ENCODE measurements around the gene GABRP. TPM values are rescaled to one million over a fixed set of nuclear protein-coding genes. Genes with fewer than 3 reads are reported as not detected.

GABRP gene
- total RNA-seq, 4 donors from 2014 or later = 3.0 to 40.8 (median 19.3) TPM

GRCh38 chr5:170805666-170806065 is 22.1 kb downstream of the GABRP start:
- TF ChIP-seq POLR2A (IDR thresholded peaks at IDR 0.05) (no peak), CTCF (IDR thresholded peaks at IDR 0.05) (no peak)
- H3K4me3 ChIP-seq (ENCODE audit: low read depth, poor library complexity, severe bottlenecking) = no peak overlapping the region
- WGBS, 2 donors = 91 to 95% methylated on average over 7 of the region's 7 CpGs
- DNase-seq (ENCODE audit: low spot score in 2 of 2) = no peak
- intact Hi-C loops (cut with DNase I; ENCODE audit: low total_unique reads) = no loop called here

GRCh38 chr5:170809551-170809950 is 26.0 kb downstream of the GABRP start:
- no peak overlapping the region for H3K4me3 ChIP-seq (ENCODE audit: low read depth, poor library complexity, severe bottlenecking)
- intact Hi-C loops (cut with DNase I; ENCODE audit: low total_unique reads) = no loop called here
- no peak for DNase-seq (ENCODE audit: low spot score in 2 of 2)
- 65 to 75% methylated on average over 7 of the region's 7 CpGs for WGBS, 2 donors
- no peak for TF ChIP-seq POLR2A (IDR thresholded peaks at IDR 0.05)
- TF ChIP-seq CTCF (IDR thresholded peaks at IDR 0.05) = no peak

GRCh38 chr5:170811719-170812118 is 28.2 kb downstream of the GABRP start:
- 90 to 92% methylated on average over 4 of the region's 4 CpGs for WGBS, 2 donors
- DNase-seq (ENCODE audit: low spot score in 2 of 2) = no peak
- TF ChIP-seq POLR2A (IDR thresholded peaks at IDR 0.05) = no peak
- TF ChIP-seq CTCF (IDR thresholded peaks at IDR 0.05) = no peak
- intact Hi-C loops (cut with DNase I; ENCODE audit: low total_unique reads) = no loop called here
- H3K4me3 ChIP-seq (ENCODE audit: low read depth, poor library complexity, severe bottlenecking) = no peak overlapping the region

GRCh38 chr5:170813231-170813630 is 29.7 kb downstream of the GABRP start:
- intact Hi-C loops (cut with DNase I; ENCODE audit: low total_unique reads) = no loop called here
- no peak overlapping the region for H3K4me3 ChIP-seq (ENCODE audit: low read depth, poor library complexity, severe bottlenecking)
- 93% methylated on average over 5 of the region's 5 CpGs for WGBS, 2 donors
- no peak for DNase-seq (ENCODE audit: low spot score in 2 of 2)
- TF ChIP-seq CTCF (IDR thresholded peaks at IDR 0.05) (no peak), POLR2A (IDR thresholded peaks at IDR 0.05) (no peak)

GRCh38 chr5:170817195-170817594 is 33.7 kb downstream of the GABRP start:
- H3K4me3 ChIP-seq (ENCODE audit: low read depth, poor library complexity, severe bottlenecking) = no peak overlapping the region
- intact Hi-C loops (cut with DNase I; ENCODE audit: low total_unique reads) = no loop called here
- TF ChIP-seq POLR2A (IDR thresholded peaks at IDR 0.05) (no peak), CTCF (IDR thresholded peaks at IDR 0.05) (no peak)
- no peak for DNase-seq (ENCODE audit: low spot score in 2 of 2)
- 70% methylated on average over 3 of the region's 3 CpGs for whole genome bisulfite sequencing, 2 donors

- intact Hi-C loops (cut with DNase I; ENCODE audit: low total_unique reads) = no loop called here
- TF ChIP-seq POLR2A (IDR thresholded peaks at IDR 0.05) (no peak), CTCF (IDR thresholded peaks at IDR 0.05) (no peak)
- H3K4me3 ChIP-seq (ENCODE audit: low read depth, poor library complexity, severe bottlenecking) = no peak overlapping the region
- 73 to 81% methylated on average over 1 of the region's 1 CpG for WGBS, 2 donors
- DNase-seq (ENCODE audit: low spot score in 2 of 2) = no peak
Measured at GRCh38 chr5:170818232-170818631, 34.7 kb downstream of the GABRP start.
